ENCODE measurements around the gene GIPC1. TPM values are rescaled to one million over a fixed set of nuclear protein-coding genes. Genes with fewer than 3 reads are reported as not detected.
"Not testable (repeated sequence)": the region's sequence is repeated elsewhere in the genome, so short reads cannot be mapped to it uniquely, and the experiment has no call there.

The GIPC1 gene
- total RNA-seq, 1 donor from 2014 or later = 107 TPM

DNA sequence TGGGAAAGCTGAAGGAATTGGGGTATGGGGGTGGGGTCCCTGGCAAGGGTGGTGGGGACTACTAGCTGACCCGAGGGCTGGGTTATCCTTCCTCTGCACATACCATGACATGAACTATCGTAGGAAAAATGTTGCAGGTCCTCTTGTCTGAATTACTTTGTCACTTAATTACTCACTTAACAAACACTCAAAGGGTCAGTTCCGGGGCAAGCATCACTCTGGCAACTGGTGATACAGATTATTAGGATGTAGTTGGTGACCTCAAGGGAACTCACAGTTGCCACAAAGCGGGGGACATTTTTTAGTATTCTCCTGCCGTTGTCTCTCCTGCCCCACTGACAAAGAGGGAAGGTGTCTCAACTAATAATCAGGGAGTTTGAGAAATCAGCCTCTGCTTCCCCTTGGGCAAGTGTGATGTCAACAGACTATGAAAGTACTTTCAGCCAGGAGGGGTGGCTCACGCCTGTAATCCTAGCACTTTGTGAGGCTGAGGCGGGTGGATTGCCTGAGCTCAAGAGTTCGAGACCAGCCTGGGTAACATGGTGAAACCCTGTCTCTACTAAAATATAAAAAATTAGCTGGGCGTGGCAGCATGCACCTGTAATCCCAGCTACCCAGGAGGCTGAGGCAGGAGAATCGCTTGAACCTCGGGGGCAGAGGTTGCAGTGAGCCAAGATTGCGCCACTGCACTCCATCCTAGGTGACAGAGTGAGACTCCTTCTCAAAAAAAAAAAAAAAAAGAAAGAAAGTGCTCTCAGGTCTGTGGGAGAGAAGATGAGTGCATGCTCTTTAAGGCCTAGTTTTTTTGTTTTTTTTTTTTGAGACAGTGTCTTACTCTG lies 12.0 kb upstream of the GIPC1 start:
- Mint-ChIP-seq H3K27ac (ENCODE audit: unreplicated experiment) (peak overlapping the region; percentile 96), H3K4me1 (ENCODE audit: low read depth) (peaks cover 49% of the 10 kb centered on the region), H3K9me3 (ENCODE audit: low read depth) (no peaks in the 10 kb centered on the region), H3K4me3 (ENCODE audit: unreplicated experiment) (no peak overlapping the region), H3K36me3 (ENCODE audit: low read depth) (no peaks in the 10 kb centered on the region), H3K27me3 (ENCODE audit: low read depth) (no peaks in the 10 kb centered on the region)
- DNase-seq (ENCODE audit: low spot score) = no peak
- TF ChIP-seq, protein P1, sequence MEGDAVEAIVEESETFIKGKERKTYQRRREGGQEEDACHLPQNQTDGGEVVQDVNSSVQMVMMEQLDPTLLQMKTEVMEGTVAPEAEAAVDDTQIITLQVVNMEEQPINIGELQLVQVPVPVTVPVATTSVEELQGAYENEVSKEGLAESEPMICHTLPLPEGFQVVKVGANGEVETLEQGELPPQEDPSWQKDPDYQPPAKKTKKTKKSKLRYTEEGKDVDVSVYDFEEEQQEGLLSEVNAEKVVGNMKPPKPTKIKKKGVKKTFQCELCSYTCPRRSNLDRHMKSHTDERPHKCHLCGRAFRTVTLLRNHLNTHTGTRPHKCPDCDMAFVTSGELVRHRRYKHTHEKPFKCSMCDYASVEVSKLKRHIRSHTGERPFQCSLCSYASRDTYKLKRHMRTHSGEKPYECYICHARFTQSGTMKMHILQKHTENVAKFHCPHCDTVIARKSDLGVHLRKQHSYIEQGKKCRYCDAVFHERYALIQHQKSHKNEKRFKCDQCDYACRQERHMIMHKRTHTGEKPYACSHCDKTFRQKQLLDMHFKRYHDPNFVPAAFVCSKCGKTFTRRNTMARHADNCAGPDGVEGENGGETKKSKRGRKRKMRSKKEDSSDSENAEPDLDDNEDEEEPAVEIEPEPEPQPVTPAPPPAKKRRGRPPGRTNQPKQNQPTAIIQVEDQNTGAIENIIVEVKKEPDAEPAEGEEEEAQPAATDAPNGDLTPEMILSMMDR (IDR thresholded peaks at IDR 0.05) = no peak

DNA sequence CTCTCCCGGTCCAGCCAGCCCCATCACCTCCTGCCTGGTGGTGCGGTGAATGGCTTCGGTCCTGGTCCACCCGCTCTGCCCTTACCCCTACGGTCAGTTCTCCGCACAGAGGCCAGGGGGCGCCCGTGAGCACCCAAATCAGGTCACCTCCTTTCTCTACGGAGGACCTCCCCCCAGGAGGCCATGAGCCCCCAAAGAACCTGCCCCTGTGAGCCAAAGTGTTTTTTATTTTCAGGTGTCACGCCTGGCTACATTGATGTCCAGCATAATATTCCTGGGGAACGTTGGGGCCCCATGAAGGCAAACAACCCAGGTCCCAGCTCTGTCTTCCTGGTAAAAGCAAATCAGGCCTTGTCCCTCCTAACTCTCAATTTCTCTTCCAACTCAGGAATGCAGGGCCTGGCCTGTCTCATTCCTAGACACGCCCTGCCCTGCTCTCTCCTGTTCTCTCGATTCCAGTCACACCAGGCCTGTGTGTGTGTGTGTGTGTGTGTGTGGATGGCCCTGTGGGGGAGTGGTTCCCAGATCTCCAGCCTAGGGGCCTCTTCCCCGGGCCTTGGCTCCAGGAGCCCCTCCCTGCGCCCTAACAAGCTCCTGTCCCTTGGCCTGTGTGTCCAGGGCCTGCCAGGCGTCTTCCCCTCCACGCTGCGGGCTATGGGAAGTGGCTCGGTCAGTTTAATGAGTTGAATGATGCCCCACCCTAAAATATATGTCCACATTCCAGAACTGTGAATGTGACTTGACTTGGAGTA lies 9.7 kb upstream of the GIPC1 start:
- Mint-ChIP-seq H3K27ac (ENCODE audit: unreplicated experiment) (peak overlapping the region; percentile 95), H3K9me3 (ENCODE audit: low read depth) (no peaks in the 10 kb centered on the region), H3K4me3 (ENCODE audit: unreplicated experiment) (no peak overlapping the region), H3K36me3 (ENCODE audit: low read depth) (no peaks in the 10 kb centered on the region), H3K4me1 (ENCODE audit: low read depth) (peaks cover 41% of the 10 kb centered on the region), H3K27me3 (ENCODE audit: low read depth) (no peaks in the 10 kb centered on the region)
- TF ChIP-seq, protein P1 (IDR thresholded peaks at IDR 0.05) = peak; percentile 84
- DNase-seq (ENCODE audit: low spot score) = no peak

DNA sequence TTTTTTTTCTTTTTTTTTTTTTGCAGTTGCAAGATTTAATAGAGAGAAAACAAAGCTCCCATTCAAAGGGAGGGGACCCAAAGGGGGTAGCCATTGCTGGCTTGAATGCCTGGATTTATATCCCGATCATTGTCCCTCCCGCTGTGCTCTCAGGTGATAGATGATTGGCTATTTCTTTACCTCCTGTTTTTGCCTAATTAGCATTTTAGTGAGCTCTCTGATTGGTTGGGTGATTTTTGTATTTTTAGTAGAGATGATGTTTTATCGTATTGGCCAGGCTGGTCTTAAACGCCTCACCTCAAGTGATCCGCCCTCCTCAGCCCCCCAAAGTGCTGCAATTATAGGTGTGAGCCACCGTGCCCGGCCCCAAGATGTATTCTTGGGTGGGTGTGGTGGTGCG lies 8.6 kb upstream of the GIPC1 start:
- H3K4me3 Mint-ChIP-seq (ENCODE audit: unreplicated experiment); H3K27me3 Mint-ChIP-seq (ENCODE audit: low read depth); H3K36me3 Mint-ChIP-seq (ENCODE audit: low read depth); DNase-seq (ENCODE audit: low spot score); H3K9me3 Mint-ChIP-seq (ENCODE audit: low read depth): not testable (repeated sequence)
- Mint-ChIP-seq H3K4me1 (ENCODE audit: low read depth) (peaks cover 32% of the 10 kb centered on the region), H3K27ac (ENCODE audit: unreplicated experiment) (peak overlapping the region; percentile 8)

DNA sequence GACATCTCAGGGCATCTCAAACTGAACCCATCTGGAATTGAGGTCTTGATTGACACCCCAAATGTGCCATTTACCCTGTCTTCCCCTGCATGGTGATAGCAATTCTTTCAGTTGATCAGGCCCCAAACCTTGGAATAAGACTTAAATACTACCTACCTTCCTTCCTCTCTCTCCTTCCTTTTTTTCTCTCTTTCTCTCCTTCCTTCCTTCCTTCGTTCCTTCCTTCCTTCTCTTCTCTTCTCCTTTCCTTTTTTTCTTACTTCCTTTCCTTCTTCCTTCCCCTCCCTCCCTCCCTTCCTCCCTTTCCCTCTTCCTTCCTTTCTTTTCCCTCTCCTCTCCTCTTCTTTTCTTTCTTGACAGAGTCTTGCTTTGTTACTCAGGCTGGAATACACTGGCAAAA lies 7.4 kb upstream of the GIPC1 start:
- TF ChIP-seq, protein P1 (IDR thresholded peaks at IDR 0.05) = no peak
- H3K36me3 Mint-ChIP-seq (ENCODE audit: low read depth) = no peaks in the 10 kb centered on the region
- peaks cover 29% of the 10 kb centered on the region for H3K4me1 Mint-ChIP-seq (ENCODE audit: low read depth)
- no peak for DNase-seq (ENCODE audit: low spot score)
- no peaks in the 10 kb centered on the region for H3K27me3 Mint-ChIP-seq (ENCODE audit: low read depth)
- H3K9me3 Mint-ChIP-seq (ENCODE audit: low read depth) = no peaks in the 10 kb centered on the region
- H3K4me3 Mint-ChIP-seq (ENCODE audit: unreplicated experiment) = no peak overlapping the region
- no peak overlapping the region for H3K27ac Mint-ChIP-seq (ENCODE audit: unreplicated experiment)

GRCh38 chr19:14502334-14503092 lies 6.6 kb upstream of the GIPC1 start:
- Mint-ChIP-seq H3K4me1 (ENCODE audit: low read depth) (peaks cover 26% of the 10 kb centered on the region), H3K9me3 (ENCODE audit: low read depth) (no peaks in the 10 kb centered on the region), H3K36me3 (ENCODE audit: low read depth) (no peaks in the 10 kb centered on the region), H3K4me3 (ENCODE audit: unreplicated experiment) (no peak overlapping the region), H3K27me3 (ENCODE audit: low read depth) (no peaks in the 10 kb centered on the region), H3K27ac (ENCODE audit: unreplicated experiment) (no peak overlapping the region)
- TF ChIP-seq, protein P1 (IDR thresholded peaks at IDR 0.05) = no peak
- DNase-seq (ENCODE audit: low spot score) = no peak

Measured in chondrocyte (in vitro differentiated cells).